ENCODE measurements around the gene CHMP2A.
"Not testable (repeated sequence)": the region's sequence is repeated elsewhere in the genome, so short reads cannot be mapped to it uniquely, and the experiment has no call there.

DNA sequence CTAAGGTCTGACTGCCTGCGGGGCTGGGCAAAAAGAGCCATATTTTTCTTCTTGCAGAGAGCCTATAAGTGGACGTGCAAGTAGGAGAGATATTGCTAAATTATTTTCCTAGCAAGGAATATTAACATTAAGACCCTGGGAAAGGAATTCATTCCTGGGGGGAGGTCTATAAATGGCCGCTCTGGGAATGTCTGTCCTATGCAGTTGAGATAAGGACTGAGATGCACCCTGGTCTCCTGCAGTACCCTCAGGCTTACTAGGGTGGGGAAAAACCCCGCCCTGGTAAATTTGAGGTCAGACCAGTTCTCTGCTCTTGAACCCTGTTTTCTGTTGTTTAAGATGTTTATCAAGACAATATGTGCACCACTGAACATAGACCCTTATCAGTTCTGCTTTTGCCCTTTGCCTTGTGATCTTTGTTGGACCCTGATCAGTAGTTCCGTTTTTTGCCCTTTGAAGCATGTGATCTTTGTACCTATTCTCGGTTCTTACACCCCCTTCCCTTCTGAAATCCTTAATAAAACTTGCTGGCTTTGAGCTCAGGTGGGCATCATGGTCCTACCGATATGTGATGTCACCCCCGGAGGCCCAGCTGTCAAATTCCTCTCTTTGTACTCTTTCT, 47.2 kb downstream of the CHMP2A start:
- not testable (repeated sequence) for TF ChIP-seq CTCF (tag by site-specific recombination; IDR thresholded peaks at IDR 0.05); ZNF830 (tag by site-specific recombination; IDR thresholded peaks at IDR 0.05; ENCODE audit: low read depth); ZNF660 (tag by site-specific recombination; IDR thresholded peaks at IDR 0.05); ZNF792 (tag by site-specific recombination; IDR thresholded peaks at IDR 0.05); ZNF837 (tag by site-specific recombination; IDR thresholded peaks at IDR 0.05); YY1 (tag by site-specific recombination; IDR thresholded peaks at IDR 0.05); ZNF24 (tag by site-specific recombination; IDR thresholded peaks at IDR 0.05); ZNF221 (tag by site-specific recombination; IDR thresholded peaks at IDR 0.05; ENCODE audit: borderline replicate concordance)
